OCI-LY3 (cell line): ENCODE data around the gene ATOH1.

Experiments used
- H2AFZ ChIP-seq: fragments of 200-600, 300-600 bp; shearing (Covaris generic); 2 replicates; pipeline ENCODE4 v1.6.0; 2014; ENCODE audit warnings: antibody characterized with exemption, low read depth, low read length
- H3K27ac ChIP-seq: fragments of 200-600, 300-600 bp; sonication (generic); 2 replicates; pipeline ENCODE4 v1.5.1; 2014; ENCODE audit warnings: mild to moderate bottlenecking, low read length, moderate library complexity, mixed read lengths
- H3K27me3 ChIP-seq: fragments of 200-600, 300-600 bp; sonication (generic); 2 replicates; pipeline ENCODE4 v1.6.1; 2014; ENCODE audit warnings: low read depth, low read length, mixed read lengths
- H3K36me3 ChIP-seq: fragments of 200-600, 300-600 bp; sonication (generic); replicated peaks from 2 replicates; pipeline ENCODE3; 2014; ENCODE audit warnings: low read depth, low read length, mixed read lengths
- H3K4me1 ChIP-seq: fragments of 300-600, 200-600 bp; sonication (generic); 2 replicates; pipeline ENCODE4 v1.6.1; 2014; ENCODE audit warnings: low read length, mixed read lengths
- H3K4me2 ChIP-seq: fragments of 200-600, 300-600 bp; sonication (generic); 2 replicates; pipeline ENCODE4 v1.6.1; 2014; ENCODE audit warnings: low read length, mixed read lengths
- H3K4me3 ChIP-seq: fragments of 300-600, 200-600 bp; sonication (generic); 2 replicates; pipeline ENCODE4 v1.5.1; 2014; ENCODE audit warnings: antibody characterized with exemption, mild to moderate bottlenecking, low read length, moderate library complexity
- H3K79me2 ChIP-seq: fragments of 300-600, 200-600 bp; shearing (Covaris generic); 2 replicates; pipeline ENCODE4 v1.6.1; 2014; ENCODE audit warnings: mild to moderate bottlenecking, low read length, mixed read lengths
- H3K9ac ChIP-seq: fragments of 300-600, 200-600 bp; shearing (Covaris generic); 2 replicates; pipeline ENCODE4 v1.6.0; 2014; ENCODE audit warnings: mild to moderate bottlenecking, low read length, moderate library complexity
- H3K9me3 ChIP-seq: fragments of 200-600, 300-600 bp; shearing (Covaris generic); 2 replicates; pipeline ENCODE4 v1.6.1; 2014; ENCODE audit warnings: low read length, mixed read lengths; ENCODE audit not compliant: insufficient read depth
- H4K20me1 ChIP-seq: fragments of 200-600, 300-600 bp; sonication (generic); 2 replicates; pipeline ENCODE4 v1.6.1; 2016; ENCODE audit warnings: low read length, mixed read lengths; ENCODE audit not compliant: insufficient read depth
- CTCF ChIP-seq: fragments of 200-600, 300-600 bp; sonication (generic); IDR thresholded peaks from 2 replicates; pipeline ENCODE4 v1.5.1; 2014; ENCODE audit warnings: antibody characterized with exemption, low read length, low read depth
- EZH2phosphoT487 ChIP-seq: fragments of 200-600 bp; shearing (Covaris generic); IDR thresholded peaks from 2 replicates; pipeline ENCODE4 v1.6.1; 2018; ENCODE audit warnings: antibody characterized with exemption, mixed run types, low read depth

ATOH1 gene

GRCh38 chr4:93828332-93828994 lies at the start of gene ATOH1:
Gene ATOH1, plus strand, starts transcription at chr4:93828753. Its CDS starts 174 bp downstream, at chr4:93828927.
- Histone ChIP-seq H3K4me2 (no peak within 1 kb of the TSS), H2AFZ (no peak within 1 kb of the TSS), H3K4me3 (no peak within 1 kb of the TSS), H3K27ac (no peak within 1 kb of the TSS), H4K20me1 (no peaks in the 10 kb centered on the region), H3K27me3 (no peaks in the 10 kb centered on the region), H3K36me3 (no peaks in the 10 kb centered on the region), H3K4me1 (peaks cover 7% of the 10 kb centered on the region), H3K79me2 (no peaks in the 10 kb centered on the region), H3K9me3 (no peaks in the 10 kb centered on the region), H3K9ac (no peak within 1 kb of the TSS)
- no peak for TF ChIP-seq CTCF
- TF ChIP-seq EZH2phosphoT487, result no peak

- Histone ChIP-seq H3K4me1 (no peaks in the 10 kb centered on the region), H3K36me3 (no peaks in the 10 kb centered on the region), H3K4me3 (no peak overlapping the region), H3K79me2 (no peaks in the 10 kb centered on the region), H3K4me2 (no peak overlapping the region), H4K20me1 (no peaks in the 10 kb centered on the region), H3K27me3 (no peaks in the 10 kb centered on the region), H3K27ac (no peak overlapping the region), H2AFZ (no peak overlapping the region), H3K9me3 (no peaks in the 10 kb centered on the region), H3K9ac (no peak overlapping the region)
- TF ChIP-seq CTCF (no peak), EZH2phosphoT487 (no peak)
Observed at GRCh38 chr4:93779228-93779627, 49.3 kb upstream of the ATOH1 start.

GRCh38 chr4:93780080-93780479 lies 48.5 kb upstream of the ATOH1 start:
- Histone ChIP-seq H3K9me3 (no peaks in the 10 kb centered on the region), H3K4me2 (no peak overlapping the region), H3K27me3 (no peaks in the 10 kb centered on the region), H3K9ac (no peak overlapping the region), H3K36me3 (no peaks in the 10 kb centered on the region), H3K79me2 (no peaks in the 10 kb centered on the region), H3K4me1 (no peaks in the 10 kb centered on the region), H3K27ac (no peak overlapping the region), H3K4me3 (no peak overlapping the region), H4K20me1 (no peaks in the 10 kb centered on the region), H2AFZ (no peak overlapping the region)
- TF ChIP-seq EZH2phosphoT487 (no peak), CTCF (no peak)

GRCh38 chr4:93781198-93781597 lies 47.4 kb upstream of the ATOH1 start:
- H3K4me3 ChIP-seq, result no peak overlapping the region
- H4K20me1 ChIP-seq, result no peaks in the 10 kb centered on the region
- H3K9ac ChIP-seq, result no peak overlapping the region
- H2AFZ ChIP-seq, result no peak overlapping the region
- H3K79me2 ChIP-seq, result no peaks in the 10 kb centered on the region
- no peaks in the 10 kb centered on the region for H3K36me3 ChIP-seq
- TF ChIP-seq EZH2phosphoT487, result no peak
- TF ChIP-seq CTCF, result no peak
- no peak overlapping the region for H3K27ac ChIP-seq
- no peak overlapping the region for H3K4me2 ChIP-seq
- no peaks in the 10 kb centered on the region for H3K9me3 ChIP-seq
- H3K4me1 ChIP-seq, result no peaks in the 10 kb centered on the region
- H3K27me3 ChIP-seq, result no peaks in the 10 kb centered on the region
